PC-9 (cell line): Measurements from ENCODE around the gene PNPLA2. TPM values are rescaled to one million over a fixed set of nuclear protein-coding genes. Genes with fewer than 3 reads are reported as not detected.
A peak's percentile ranks its signal among the peaks of the same experiment; 100 is the strongest.

Source experiments
- BruUV-seq: library from RNA; stranded (reverse); fragments of 400-500 nt; replicated peaks from 2 replicates; lab custom pipeline; 2021; lab: Mats Ljungman, UMichigan
- CTCF ChIA-PET: fragments of 300-600 bp; sonication (Branson Sonifier 250); formaldehyde crosslinking; loops from one replicate; lab custom pipeline; 2022; ENCODE audit warnings: antibody characterized with exemption; lab: Charles Lee
- POLR2A ChIA-PET: fragments of 300-600 bp; sonication (Branson Sonifier 250); formaldehyde crosslinking; loops from one replicate; lab custom pipeline; 2022; ENCODE audit warnings: antibody characterized with exemption; ENCODE audit not compliant: unreplicated experiment; lab: Charles Lee
- DNase-seq, 2 experiments: peaks; one replicate each; pipeline versions ENCODE4 v3.0.0 to v3.0.0-alpha.2; 2015 to 2022; ENCODE audit warnings: mixed read lengths in 1 of 2
- H2AFZ ChIP-seq: fragments of 200-600 bp; sonication (generic); 2 replicates; pipeline ENCODE4 v1.8.1; 2017; ENCODE audit warnings: antibody characterized with exemption
- H3F3A ChIP-seq: fragments of 200-600 bp; sonication (generic); 2 replicates; pipeline ENCODE4 v1.8.1; 2017; ENCODE audit warnings: antibody characterized with exemption, mild to moderate bottlenecking, low read depth; ENCODE audit not compliant: insufficient read depth
- H3K27ac ChIP-seq: fragments of 200-600 bp; sonication (generic); 2 replicates; pipeline ENCODE4 v1.6.1; 2016; ENCODE audit warnings: mixed run types
- H3K27me3 ChIP-seq: fragments of 200-600 bp; sonication (generic); 2 replicates; pipeline ENCODE4 v1.6.1; 2016; ENCODE audit warnings: low read depth, mixed run types; ENCODE audit not compliant: insufficient read depth
- H3K36me3 ChIP-seq: fragments of 200-600 bp; sonication (generic); 2 replicates; pipeline ENCODE4 v1.6.1; 2016; ENCODE audit warnings: low read depth, mixed run types
- H3K4me1 ChIP-seq: fragments of 200-600 bp; sonication (generic); replicated peaks from 2 replicates; pipeline ENCODE4 v1.6.1; 2016; ENCODE audit warnings: mixed run types; ENCODE audit not compliant: insufficient read depth
- H3K4me2 ChIP-seq: fragments of 200-600 bp; sonication (generic); 2 replicates; pipeline ENCODE4 v1.6.1; 2017; ENCODE audit warnings: mixed run types
- H3K4me3 ChIP-seq: fragments of 200-600 bp; sonication (generic); 2 replicates; pipeline ENCODE4 v1.6.1; 2016; ENCODE audit warnings: mixed run types
- H3K79me2 ChIP-seq: fragments of 200-600 bp; sonication (generic); 2 replicates; pipeline ENCODE4 v1.6.1; 2017; ENCODE audit warnings: low read depth, mixed run types
- H3K9me2 ChIP-seq: fragments of 200-600 bp; sonication (generic); 2 replicates; pipeline ENCODE4 v1.8.1; 2017; ENCODE audit warnings: mild to moderate bottlenecking; ENCODE audit not compliant: insufficient read depth
- H3K9me3 ChIP-seq: fragments of 200-600 bp; sonication (generic); 2 replicates; pipeline ENCODE4 v1.8.1; 2016; ENCODE audit warnings: low read depth; ENCODE audit not compliant: insufficient read depth
- H4K20me1 ChIP-seq: fragments of 200-600 bp; sonication (generic); 2 replicates; pipeline ENCODE4 v1.8.1; 2017; ENCODE audit not compliant: insufficient read depth
- EZH2 ChIP-seq: fragments of 200-600 bp; sonication (generic); IDR thresholded peaks from 2 replicates; pipeline ENCODE4 v1.8.0; 2017; ENCODE audit warnings: antibody characterized with exemption, low read depth
- intact Hi-C: fragments of 100-400 bp; cut with micrococcal nuclease; formaldehyde crosslinking; loops from one replicate; pipeline ENCODE4 v1.10.0; 2022; ENCODE audit not compliant: unreplicated experiment
- total RNA-seq: library from RNA; stranded (reverse); gene quantifications from 2 replicates; pipeline ENCODE4 v1.2.3, GENCODE V29; 2021
- TF ChIP-seq, protein P1 (sequence below): fragments of 200-600 bp; sonication (generic); conservative IDR thresholded peaks from 2 replicates; pipeline ENCODE4 v1.6.1; 2017; ENCODE audit warnings: mixed run types, antibody characterized with exemption, mild to moderate bottlenecking, moderate library complexity

PNPLA2 gene
- total RNA-seq, 1 experiment from 2014 or later = 137 TPM

DNA sequence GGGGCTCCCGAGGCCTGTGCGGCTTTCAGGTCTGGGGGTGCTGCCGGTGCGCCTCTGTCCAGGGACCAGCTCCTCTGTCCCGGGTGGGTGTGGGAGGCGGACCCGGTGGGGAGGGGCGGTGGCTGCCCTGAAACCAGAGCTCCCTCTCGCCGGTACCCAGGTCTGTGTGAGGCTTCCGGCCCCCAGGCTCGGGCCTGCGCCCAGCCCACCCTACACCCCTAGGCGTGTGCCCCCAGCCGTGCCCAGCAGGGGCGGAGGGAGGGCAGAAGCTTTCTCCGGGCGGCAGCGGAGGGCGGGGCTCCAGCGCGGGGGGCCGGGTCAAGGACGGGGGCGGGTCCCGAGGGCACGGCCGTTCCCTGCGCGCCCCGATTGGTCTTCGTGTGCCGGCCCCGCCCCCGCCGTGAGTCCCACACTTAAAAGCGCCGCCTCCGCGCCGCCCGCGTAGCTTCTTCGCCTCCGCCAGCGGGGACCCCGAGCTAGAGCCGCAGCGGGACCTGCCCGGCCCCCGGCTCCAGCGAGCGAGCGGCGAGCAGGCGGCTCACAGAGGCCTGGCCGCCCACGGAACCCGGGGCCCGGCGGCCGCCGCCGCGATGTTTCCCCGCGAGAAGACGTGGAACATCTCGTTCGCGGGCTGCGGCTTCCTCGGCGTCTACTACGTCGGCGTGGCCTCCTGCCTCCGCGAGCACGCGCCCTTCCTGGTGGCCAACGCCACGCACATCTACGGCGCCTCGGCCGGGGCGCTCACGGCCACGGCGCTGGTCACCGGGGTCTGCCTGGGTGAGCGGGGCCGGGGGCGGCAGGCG lies 616 bp downstream of the PNPLA2 start:
- H3K4me1 ChIP-seq = peaks cover 12% of the 10 kb centered on the region
- peak; percentile 65 to 87 for DNase-seq
- H3K79me2 ChIP-seq = peaks cover 19% of the 10 kb centered on the region
- TF ChIP-seq, protein P1, sequence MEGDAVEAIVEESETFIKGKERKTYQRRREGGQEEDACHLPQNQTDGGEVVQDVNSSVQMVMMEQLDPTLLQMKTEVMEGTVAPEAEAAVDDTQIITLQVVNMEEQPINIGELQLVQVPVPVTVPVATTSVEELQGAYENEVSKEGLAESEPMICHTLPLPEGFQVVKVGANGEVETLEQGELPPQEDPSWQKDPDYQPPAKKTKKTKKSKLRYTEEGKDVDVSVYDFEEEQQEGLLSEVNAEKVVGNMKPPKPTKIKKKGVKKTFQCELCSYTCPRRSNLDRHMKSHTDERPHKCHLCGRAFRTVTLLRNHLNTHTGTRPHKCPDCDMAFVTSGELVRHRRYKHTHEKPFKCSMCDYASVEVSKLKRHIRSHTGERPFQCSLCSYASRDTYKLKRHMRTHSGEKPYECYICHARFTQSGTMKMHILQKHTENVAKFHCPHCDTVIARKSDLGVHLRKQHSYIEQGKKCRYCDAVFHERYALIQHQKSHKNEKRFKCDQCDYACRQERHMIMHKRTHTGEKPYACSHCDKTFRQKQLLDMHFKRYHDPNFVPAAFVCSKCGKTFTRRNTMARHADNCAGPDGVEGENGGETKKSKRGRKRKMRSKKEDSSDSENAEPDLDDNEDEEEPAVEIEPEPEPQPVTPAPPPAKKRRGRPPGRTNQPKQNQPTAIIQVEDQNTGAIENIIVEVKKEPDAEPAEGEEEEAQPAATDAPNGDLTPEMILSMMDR = no peak
- no peak for TF ChIP-seq EZH2
- H3F3A ChIP-seq = peaks cover 27% of the 10 kb centered on the region; the same call in 1 of the 2 replicates
- H3K4me2 ChIP-seq = peak overlapping the region; percentile 90
- H2AFZ ChIP-seq = 0 out of 2 replicates have a peak overlapping the region, but pooled peaks have one; percentile 58
- ChIA-PET POLR2A (interaction anchor here (0.6 to 1.6 kb wide), 11 partner anchors 13 to 740 kb away, joined by 3 to 17 read pairs (median 5); partner anchors contain the start of genes CD151 and PIDD1), CTCF (interaction anchor here (0.7 kb wide), 1 partner anchor 13 kb away, joined by 4 read pairs; no protein-coding TSS in a partner anchor)
- H3K27ac ChIP-seq = peak overlapping the region; percentile 87
- intact Hi-C loops = loop anchor here (2.0 kb wide), 1 partner anchor 15 kb away; no protein-coding TSS in a partner anchor
- no peaks in the 10 kb centered on the region for H3K27me3 ChIP-seq
- peaks cover 26% of the 10 kb centered on the region for H4K20me1 ChIP-seq
- BruUV-seq = no TSS peak
- no peaks in the 10 kb centered on the region for H3K36me3 ChIP-seq
- H3K4me3 ChIP-seq = peak overlapping the region; percentile 84
- no peaks in the 10 kb centered on the region for H3K9me2 ChIP-seq
- no peaks in the 10 kb centered on the region for H3K9me3 ChIP-seq

DNA sequence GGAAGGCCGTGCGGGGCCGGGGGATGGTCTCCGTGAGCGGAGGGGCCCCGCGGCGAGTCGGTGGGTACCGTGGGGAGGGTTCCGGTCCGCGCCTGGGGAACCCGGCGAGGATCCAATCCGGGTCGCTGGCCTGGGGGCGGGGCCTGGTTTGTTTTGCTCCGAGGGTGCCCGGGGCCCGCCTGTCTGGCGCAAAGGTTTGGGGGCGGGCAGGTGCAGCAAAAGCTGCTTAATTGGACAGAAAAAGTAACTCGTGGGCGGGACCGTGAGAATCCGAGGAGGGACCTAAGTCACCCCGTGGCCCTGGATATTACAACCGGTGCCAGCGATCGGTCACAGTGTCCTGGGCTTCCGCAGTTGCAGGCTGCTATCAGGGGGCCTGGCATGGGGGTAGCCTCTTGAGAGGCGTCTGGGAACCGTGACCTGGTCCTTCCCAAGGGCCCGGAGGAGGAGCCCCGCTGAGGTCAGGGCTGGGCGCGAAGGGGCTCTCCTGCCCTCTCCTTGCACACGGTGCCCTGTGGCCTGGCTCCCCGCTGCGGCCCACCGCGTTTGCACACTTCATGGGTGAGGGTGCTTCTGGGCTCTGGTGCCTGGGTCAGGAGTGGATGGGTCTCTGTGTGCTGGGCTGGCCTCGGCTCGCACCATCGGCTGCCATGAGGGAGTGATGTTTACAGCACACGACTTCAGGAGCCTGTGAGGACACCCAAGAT lies 1.4 kb downstream of the PNPLA2 start:
- H3K4me1 ChIP-seq = peaks cover 15% of the 10 kb centered on the region
- peaks cover 19% of the 10 kb centered on the region for H3K79me2 ChIP-seq
- ChIA-PET CTCF (interaction anchor here (0.7 kb wide), 1 partner anchor 12 kb away, joined by 4 read pairs; no protein-coding TSS in a partner anchor), POLR2A (interaction anchor here (0.6 to 0.9 kb wide), 6 partner anchors 12 to 612 kb away, joined by 3 to 6 read pairs (median 3); partner anchors contain the start of genes CD151 and PIDD1)
- H3K27me3 ChIP-seq = no peaks in the 10 kb centered on the region
- H3K27ac ChIP-seq = peak overlapping the region; percentile 61; the same call in 1 of the 2 replicates
- H3K4me3 ChIP-seq = peak overlapping the region; percentile 84
- peak overlapping the region; percentile 90 for H3K4me2 ChIP-seq
- H4K20me1 ChIP-seq = peaks cover 26% of the 10 kb centered on the region
- DNase-seq = peak; percentile 81 to 87
- no peak overlapping the region for H2AFZ ChIP-seq
- peaks cover 28% of the 10 kb centered on the region; the same call in 1 of the 2 replicates for H3F3A ChIP-seq
- H3K36me3 ChIP-seq = no peaks in the 10 kb centered on the region
- H3K9me3 ChIP-seq = no peaks in the 10 kb centered on the region
- intact Hi-C loops = loop anchor here (2.0 kb wide), 1 partner anchor 15 kb away; no protein-coding TSS in a partner anchor
- no peaks in the 10 kb centered on the region for H3K9me2 ChIP-seq
- TF ChIP-seq, protein P1 = no peak
- no peak for TF ChIP-seq EZH2
- TSS peak; percentile 43 for BruUV-seq
